ENCODE results near the gene MAML1.
"Not testable (repeated sequence)": the region's sequence is repeated elsewhere in the genome, so short reads cannot be mapped to it uniquely, and the experiment has no call there.

The MAML1 gene

DNA sequence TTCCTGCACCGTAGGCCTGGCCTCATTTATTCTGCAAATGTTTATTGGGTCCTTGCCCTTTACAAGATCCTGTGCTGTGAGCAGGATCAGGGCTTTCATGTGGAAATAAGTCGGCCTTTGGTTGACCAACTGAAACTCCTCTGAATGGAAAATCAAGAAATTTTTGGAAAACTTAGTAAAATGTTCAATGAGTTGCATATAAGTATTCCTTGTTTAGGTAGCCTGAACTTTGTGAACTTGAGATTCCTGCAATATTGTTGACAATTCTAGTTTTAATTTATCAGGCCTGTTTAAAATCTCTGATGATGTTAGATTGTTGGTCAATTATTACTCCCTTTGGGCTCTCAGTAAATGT is 1.1 kb downstream of the MAML1 start:
- DNase-seq (ENCODE audit: low read depth, low spot score) = no peak

DNA sequence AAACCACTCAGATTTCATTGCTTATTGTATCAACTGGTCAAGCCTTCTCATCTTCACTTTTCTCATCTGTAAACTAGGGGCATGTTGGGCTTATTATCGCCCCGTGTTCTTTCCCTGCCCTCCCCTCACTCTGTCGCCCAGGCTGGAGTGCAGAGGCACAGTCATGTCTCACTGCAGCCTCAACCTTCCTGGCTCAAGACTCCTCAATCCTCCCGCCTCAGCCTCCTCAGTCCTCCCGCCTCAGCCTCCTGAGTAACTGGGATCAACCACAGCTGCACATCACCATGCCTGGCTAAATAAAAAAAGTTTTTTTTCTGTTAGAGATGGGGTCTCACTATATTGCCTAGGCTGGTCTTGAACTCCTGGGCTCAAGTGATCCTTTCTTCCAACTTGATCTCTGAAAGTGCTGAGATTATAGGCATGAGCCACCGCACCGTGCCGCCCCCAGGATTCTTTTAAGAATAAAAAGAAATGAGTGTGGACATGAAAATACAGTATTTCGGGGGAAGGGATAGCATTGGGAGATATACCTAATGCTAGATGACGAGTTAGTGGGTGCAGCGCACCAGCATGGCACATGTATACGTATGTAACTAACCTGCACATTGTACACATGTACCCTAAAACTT is 2.0 kb downstream of the MAML1 start:
- DNase-seq (ENCODE audit: low read depth, low spot score) = no peak

DNA sequence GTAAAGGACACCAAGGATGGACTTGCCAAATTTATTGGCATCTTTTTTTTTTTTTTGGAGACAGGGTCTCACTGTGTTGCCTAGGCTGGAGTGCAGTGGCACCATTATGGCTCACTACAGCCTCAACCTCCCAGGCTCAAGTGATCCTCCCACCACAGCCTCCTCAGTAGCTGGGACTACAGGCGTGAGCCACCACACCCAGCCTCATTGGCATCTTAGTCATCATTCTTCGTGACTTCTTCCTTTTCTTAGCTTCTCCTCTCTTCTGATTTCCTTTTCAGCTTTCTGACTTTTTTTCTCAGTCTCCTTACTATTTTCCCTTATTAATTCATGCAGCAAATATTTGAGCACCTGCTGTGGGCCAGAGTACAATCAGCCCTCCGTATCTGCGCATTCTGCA is 6.1 kb downstream of the MAML1 start:
- DNase-seq (ENCODE audit: low read depth, low spot score) = no peak

DNA sequence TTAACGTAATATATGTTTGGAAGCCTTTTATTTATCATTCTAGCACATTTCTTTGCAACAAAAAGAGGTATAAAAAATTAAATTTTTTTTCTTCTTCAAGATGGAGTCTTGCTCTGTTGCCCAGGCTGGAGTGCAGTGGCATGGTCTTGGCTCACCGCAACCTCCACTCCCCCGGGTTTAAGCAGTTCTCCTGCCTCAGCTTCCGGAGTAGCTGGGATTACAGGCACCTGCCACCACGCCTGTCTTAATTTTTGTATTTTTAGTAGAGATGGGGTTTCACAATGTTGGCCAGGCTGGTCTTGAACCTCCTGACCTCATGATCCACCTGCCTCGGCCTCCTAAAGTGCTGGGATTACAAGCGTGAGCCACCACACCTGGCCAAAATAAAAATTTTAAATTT is 11.5 kb downstream of the MAML1 start:
- DNase-seq (ENCODE audit: low read depth, low spot score) = not testable (repeated sequence)

DNA sequence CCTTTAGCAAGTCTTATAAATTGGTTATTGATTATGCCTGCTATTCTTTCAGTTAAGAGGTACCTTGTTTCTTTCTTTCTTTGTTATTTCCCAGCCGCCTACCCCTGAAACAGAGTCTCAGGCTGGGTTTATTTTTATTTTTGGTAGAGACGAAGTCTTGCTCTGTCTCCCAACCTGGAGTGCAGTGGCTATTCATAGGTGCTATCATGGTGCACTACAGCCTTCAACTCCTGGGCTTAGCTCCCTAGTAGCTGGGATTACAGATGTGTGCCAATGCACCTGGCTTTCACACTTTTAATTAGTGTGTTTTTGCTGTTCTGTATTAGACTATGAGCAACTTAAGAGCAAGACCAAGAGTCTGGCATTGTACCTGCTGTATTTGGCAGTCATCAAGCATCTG is 14.2 kb downstream of the MAML1 start:
- DNase-seq (ENCODE audit: low read depth, low spot score) = no peak

DNA sequence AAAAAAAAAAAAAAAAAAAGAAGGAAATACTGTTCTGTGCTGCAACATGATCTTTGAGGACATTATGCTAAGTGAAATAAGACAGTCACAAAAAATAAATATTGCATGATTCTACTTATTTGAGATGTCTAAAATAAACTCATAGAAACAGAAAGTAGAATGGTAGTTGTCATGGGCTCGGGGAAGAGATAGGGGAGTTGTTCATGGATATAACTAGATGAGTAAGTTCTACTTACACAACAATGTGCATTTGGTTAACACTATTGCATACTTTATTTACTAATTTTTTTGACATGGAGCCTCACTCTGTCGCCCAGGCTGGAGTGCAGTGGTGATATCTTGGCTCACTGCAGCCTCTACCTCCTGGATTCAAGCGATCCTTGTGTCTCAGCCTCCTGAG is 15.2 kb downstream of the MAML1 start:
- DNase-seq (ENCODE audit: low read depth, low spot score) = no peak

DNA sequence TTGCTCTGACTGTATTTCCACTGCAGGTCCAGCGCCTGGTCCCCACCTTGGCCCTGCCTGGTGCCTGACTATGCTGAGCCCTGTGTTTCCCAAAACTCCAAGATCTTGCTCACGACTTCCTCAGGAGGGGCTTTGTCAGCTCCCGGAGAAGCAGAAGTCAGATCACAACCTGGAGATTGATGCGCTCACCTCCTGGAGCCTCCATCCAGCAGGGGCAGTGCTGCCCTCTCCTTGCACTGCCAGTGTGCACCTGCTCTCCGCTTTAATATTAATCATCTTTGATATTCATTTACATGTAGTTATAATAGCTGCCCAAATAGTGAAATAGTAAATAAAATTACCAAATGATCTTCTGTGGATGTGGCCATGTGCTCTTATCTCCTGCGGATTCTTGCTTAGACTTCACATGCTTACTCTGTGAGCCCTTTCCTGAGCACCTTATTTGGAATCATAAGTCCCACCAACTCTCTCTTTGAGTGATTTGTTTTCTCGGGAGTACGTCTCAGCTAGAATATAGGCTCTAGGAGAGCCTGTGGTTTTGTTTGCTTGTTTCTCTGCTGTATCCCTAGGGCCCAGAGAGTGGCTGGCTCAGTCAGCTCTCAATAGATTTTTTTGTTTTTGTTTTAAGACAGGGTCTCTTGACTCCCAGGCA is 17.4 kb downstream of the MAML1 start:
- no peak for DNase-seq (ENCODE audit: low read depth, low spot score)

DNA sequence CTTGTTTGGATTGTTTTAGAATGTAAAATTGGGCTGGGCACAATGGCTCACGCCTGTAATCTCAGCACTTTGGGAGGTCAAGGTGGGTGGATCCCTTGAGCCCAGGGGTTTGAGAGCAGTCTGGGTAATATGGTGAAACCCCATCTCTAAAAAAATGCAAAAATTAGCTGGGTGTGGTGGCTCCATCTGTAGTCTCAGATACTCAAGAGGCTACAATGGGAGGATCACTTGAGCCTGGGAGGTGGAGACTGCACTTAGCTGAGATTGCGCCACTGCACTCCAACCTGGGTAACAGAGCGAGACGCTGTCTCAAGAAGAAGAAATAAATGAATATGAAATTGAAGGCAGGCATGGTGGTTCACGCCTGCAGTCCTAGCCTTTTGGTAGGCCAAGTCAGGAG is 21.3 kb downstream of the MAML1 start:
- DNase-seq (ENCODE audit: low read depth, low spot score) = no peak

DNA sequence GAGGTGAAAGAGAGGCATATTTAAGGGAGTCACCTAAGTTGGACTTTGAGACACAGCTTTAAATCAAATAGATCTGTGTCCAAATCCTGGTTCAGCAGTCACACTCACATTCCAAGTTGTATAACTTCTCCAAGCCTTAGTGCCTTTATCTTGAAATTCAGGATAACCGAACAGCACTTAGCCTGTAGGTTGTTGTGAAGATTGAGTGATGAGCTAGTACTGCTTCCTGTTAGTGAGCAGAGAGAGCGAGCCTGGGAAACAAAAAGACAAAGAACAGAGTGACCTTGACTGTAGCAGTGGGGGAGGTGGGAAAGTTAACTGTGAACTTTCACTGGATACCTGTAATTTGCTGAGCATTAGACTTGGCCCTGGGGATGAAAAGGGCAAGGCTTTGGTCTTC is 22.4 kb downstream of the MAML1 start:
- DNase-seq (ENCODE audit: low read depth, low spot score) = no peak

DNA sequence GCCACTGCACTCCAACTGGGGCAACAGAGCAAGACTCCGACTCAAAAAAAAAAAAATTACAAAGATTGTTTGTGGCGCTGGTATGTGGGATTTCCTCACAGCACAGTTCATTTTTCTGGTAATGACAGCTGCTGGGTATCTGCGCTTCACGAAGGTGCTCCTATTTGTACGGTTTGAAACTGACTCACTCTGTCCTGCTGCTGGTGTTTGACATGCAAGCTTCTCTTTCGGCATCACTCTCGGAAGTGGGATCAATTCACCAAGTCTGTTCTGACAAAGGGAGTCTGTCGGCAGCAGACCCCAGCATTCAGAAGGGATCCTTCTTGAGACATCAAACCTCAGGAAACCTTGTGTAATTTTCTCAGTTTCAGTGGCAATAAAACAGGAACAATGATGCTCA is 26.3 kb downstream of the MAML1 start:
- DNase-seq (ENCODE audit: low read depth, low spot score) = no peak

DNA sequence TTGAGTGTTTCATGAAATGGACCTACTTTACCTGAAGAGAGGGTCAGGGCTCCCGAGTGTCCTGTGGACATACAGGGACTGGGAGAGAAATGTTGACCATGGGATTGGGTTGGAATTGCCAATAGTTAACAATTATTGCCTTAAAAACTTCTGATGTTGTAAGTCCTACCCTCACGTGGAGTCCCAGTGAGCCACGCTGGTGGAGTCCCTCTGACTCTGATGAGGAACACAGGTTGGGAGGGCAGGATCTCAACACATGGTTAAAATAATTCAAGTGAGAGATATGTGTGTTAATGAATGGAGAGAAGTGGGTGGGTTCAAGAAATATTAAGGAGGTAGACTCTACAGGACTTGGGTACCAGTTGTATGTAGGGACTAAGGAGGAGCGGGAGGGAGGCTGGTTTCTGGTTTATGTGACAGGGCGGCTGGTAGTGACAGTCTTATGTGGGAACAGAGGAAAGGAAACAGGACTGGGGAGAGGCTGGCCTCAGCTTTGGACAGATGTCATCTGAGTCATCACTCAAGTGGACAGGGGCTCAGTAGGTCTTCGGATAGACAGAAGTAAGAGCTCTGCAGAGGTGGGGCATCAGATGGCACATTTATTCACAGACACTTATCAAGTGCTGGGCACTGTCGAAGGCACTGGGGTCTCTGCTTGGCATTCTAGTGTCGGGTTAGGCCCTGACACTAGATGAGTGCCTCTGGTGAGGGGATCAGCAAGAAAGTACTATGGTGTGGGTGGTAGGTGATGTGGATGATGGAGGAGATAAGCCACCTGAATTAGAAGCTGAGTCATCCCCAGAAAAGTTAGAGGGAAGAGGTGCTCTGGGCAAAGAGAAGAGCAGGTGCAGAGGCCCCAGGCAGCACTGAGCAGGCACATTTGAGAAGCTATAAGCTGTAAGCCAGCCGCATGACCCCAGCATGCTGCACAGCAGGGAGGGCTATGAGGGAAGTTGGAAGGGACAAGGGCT is 27.2 kb downstream of the MAML1 start:
- DNase-seq (ENCODE audit: low read depth, low spot score) = no peak

DNA sequence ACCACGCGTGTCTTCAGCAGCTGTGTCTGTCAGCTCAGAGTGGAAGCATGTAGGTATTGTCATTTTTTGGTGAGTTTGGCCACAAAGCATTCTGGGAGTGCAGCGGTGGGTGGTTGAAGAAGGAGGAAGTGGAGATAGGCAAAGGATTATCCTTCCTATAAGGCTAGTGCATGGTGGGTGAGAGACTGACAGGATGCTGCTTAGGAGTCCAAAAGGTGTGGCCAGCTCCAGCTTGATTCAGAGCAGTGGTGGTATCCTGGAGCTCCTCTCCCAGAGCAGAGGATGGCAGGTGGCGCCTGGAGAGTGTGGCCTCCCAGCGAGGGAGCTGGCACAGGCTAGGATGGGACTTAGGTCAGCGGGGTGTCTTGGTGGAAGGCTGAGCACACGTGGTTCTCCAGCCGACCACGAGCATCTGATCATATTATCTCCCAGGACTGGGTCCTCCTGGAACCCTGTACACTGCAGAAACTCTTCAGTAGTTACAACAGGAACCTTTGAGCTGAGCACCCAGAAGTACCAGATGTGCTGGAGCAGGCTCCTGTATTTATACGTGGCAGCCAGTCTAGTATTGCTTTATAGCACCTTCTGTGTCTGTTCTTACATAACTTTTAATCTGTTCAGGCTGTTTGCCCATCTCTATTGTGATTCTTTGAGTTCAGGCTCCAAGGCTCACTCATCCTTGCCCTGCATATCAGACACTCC is 29.6 kb downstream of the MAML1 start:
- DNase-seq (ENCODE audit: low read depth, low spot score) = no peak

DNA sequence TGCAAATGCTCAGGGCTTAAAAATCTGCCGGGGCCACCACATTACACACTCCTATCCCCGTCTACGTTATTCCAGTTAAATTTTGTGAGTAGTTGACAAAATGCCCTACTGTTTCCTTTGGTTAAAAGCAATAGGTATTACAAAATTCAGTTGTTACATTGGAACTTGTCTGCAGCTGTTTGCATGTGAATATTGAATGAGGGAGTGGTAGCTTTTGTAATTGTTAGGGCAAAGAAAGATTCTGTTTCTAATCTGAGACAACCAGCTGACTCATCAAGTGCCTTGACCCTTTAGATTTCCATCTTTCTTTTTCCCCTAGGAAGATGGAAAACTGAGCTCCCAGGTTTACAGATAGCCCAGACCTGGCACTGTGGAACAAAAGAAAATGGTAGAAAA is 30.2 kb downstream of the MAML1 start:
- DNase-seq (ENCODE audit: low read depth, low spot score) = no peak

DNA sequence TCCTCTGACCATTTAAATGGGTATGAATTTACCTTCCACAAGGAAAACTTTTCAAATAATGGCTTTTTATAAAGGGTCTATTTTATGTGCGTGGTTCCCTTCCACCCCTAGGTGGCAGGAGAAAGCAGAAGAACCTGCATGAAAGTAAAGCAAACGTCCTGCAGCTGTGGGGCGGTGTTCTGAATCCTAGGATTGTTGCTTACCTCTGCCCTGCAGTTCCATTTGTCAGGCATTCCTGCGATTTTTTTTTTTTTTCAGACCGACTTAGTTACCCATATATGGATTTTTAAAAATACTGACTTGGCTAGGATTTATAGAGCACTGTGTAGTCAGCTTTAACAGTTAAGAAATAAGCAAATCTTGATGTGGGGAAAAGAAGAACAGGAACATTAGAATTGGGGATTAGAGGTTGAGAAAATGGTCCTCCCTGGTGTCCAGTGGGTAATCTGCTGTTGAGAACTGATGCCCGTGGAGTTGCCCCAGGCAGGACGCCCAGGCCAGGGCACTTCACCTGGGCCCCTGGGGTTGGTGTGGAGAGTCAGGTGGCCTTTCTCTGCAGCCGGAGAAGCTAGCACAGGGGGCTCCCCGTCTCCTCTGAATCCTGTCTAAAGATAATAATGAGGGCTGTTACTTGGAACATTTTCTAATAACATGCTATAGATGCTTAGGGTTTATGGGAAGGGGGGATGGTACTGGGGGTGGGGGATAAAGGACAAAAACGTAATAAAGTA is 30.8 kb downstream of the MAML1 start:
- DNase-seq (ENCODE audit: low read depth, low spot score) = peak; percentile 62

DNA sequence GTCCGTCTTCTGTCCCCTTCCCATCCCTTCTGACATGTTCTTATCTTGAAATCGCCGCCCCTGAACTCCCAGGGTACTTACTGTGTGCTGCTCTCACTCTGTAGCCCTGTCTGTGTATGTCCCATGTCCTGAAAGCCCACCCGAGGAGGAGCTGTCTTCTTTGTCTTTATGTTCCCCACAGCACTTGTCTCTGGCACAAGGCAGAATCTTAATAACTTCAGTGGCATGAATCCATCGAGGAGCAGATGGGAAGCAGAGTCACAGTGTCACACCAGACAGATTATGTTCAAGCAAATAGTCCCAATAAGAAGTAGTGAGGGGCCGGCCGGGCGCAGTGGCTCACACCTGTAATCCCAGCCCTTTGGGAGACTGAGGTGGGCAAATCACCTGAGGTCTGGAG is 31.4 kb downstream of the MAML1 start:
- no peak for DNase-seq (ENCODE audit: low read depth, low spot score)

DNA sequence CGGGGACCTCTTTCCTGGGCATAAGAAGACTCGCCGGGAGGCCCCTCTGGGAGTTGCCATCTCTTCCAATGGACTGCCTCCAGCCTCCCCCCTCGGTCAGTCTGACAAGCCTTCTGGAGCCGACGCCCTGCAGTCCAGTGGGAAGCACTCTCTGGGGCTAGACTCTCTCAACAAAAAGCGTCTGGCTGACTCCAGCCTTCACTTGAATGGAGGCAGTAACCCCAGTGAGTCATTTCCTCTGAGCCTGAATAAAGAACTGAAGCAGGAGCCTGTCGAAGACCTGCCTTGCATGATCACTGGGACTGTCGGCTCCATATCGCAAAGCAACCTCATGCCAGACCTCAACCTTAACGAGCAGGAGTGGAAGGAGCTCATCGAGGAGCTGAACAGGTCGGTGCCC is 32.8 kb downstream of the MAML1 start:
- peak; percentile 68 for DNase-seq (ENCODE audit: low read depth, low spot score)

DNA sequence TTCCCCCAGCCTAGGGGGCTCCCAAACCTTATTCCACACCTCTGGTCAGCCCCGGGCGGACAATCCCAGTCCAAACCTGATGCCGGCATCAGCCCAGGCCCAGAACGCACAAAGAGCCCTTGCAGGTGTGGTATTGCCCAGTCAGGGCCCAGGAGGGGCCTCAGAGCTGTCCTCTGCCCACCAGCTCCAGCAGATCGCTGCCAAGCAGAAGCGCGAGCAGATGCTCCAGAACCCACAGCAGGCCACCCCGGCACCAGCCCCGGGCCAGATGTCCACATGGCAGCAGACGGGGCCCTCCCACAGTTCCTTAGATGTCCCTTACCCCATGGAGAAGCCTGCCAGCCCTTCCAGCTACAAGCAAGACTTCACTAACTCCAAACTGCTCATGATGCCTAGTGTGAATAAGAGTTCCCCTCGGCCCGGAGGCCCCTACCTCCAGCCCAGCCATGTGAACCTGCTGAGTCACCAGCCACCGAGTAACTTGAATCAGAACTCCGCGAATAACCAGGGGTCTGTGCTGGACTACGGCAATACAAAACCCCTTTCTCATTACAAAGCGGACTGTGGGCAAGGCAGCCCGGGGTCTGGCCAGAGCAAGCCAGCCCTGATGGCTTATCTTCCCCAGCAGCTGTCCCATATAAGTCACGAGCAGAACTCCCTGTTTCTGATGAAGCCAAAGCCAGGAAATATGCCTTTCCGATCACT is 33.6 kb downstream of the MAML1 start:
- peak; percentile 55 for DNase-seq (ENCODE audit: low read depth, low spot score)

DNA sequence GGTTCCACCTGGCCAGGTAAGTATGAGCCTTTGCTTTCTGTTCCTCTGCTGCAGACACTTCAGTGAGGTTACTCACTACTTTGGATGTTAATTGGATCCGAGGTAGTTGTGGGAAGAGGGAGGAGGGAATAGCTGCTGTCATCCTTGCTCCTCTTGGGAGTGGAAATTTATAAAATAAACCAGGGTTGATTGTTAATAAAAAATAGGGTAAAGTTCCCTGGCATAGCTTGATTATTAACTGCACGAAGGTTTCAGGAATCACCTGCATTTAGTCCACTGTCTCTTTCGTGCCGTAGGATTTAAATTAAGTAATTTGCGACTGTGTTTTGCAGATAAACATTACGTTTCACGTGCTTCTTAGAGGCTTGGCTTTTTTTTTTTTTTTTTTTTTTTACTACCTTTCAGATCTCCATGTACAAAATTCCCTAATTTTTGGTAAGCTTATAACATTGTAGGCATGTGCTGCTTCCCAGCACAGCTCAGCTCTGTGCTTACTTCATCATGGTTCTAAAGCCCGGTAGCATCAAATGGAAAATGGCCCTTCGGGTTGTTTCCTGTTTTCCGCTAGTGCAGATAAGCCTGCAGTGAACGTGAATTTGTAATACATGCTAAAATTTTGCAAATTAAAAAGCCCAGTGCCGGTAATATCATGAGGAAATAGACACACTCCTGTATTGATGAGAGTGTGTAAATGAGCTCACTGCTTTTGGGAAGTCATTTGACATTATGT is 34.3 kb downstream of the MAML1 start:
- no peak for DNase-seq (ENCODE audit: low read depth, low spot score)

DNA sequence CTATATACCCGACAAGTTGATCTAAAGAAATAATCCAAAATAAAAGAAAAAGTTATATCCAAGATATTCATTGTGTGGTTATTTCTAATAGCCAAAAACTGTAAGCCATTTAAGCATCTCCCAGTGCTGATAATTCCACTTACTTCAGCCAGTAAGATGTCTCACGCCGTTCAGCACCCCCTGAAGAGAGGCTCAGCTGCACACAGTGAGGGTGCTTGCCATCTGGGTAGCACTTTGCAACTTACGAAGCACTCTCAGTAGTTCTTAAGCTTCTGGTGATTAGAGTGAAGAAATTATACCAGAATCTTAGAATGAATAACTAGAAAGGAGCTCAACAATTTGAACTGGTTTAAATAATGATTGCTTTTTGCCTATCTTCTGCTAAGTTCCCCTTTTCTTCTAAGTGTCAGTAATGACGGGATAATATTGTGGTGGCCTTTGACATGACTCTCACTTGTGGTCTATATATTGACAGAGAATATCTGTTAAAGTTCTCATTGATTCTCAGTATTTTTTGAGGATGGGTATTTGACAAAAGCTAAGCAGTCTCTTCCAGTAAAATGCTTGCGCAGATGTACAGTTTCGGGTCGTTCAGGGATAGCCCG is 35.0 kb downstream of the MAML1 start:
- no peak for DNase-seq (ENCODE audit: low read depth, low spot score)

All from ELF-1 (cell line).